ENCODE data around the gene PLEKHM3.

The PLEKHM3 gene

DNA sequence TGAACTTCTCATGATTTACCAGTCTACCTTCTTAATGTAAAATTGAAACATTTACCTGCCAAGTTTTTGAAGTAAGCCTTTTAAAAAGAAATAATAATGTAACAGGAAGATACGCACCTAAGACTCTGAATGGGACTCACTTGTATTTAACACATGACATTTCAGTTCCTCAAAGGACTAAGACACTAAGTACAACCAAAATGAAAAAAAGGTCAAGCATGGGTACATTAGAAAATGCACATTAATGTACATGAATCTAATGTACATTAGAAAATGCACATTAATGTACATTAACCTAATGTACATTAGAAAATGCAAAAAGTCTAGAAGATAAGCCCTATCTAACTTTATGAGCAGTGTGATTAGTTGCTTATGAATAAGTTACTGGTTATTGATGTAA lies 186.3 kb downstream of the PLEKHM3 start:
- DNase-seq (ENCODE audit: extremely low read depth, insufficient read length), result no peak
- Histone ChIP-seq H3K4me3 (replicated peaks; ENCODE audit: low read depth, low read length) (no peak overlapping the region), H3K36me3 (ENCODE audit: control insufficient read depth, insufficient read depth, low read length) (no peaks in the 10 kb centered on the region), H3K27me3 (replicated peaks; ENCODE audit: control insufficient read depth, insufficient read depth, low read length) (no peaks in the 10 kb centered on the region)
- TF ChIP-seq, protein P1, sequence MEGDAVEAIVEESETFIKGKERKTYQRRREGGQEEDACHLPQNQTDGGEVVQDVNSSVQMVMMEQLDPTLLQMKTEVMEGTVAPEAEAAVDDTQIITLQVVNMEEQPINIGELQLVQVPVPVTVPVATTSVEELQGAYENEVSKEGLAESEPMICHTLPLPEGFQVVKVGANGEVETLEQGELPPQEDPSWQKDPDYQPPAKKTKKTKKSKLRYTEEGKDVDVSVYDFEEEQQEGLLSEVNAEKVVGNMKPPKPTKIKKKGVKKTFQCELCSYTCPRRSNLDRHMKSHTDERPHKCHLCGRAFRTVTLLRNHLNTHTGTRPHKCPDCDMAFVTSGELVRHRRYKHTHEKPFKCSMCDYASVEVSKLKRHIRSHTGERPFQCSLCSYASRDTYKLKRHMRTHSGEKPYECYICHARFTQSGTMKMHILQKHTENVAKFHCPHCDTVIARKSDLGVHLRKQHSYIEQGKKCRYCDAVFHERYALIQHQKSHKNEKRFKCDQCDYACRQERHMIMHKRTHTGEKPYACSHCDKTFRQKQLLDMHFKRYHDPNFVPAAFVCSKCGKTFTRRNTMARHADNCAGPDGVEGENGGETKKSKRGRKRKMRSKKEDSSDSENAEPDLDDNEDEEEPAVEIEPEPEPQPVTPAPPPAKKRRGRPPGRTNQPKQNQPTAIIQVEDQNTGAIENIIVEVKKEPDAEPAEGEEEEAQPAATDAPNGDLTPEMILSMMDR (IDR thresholded peaks at IDR 0.05; ENCODE audit: insufficient read depth, low read length, poor library complexity, severe bottlenecking), result no peak

DNA sequence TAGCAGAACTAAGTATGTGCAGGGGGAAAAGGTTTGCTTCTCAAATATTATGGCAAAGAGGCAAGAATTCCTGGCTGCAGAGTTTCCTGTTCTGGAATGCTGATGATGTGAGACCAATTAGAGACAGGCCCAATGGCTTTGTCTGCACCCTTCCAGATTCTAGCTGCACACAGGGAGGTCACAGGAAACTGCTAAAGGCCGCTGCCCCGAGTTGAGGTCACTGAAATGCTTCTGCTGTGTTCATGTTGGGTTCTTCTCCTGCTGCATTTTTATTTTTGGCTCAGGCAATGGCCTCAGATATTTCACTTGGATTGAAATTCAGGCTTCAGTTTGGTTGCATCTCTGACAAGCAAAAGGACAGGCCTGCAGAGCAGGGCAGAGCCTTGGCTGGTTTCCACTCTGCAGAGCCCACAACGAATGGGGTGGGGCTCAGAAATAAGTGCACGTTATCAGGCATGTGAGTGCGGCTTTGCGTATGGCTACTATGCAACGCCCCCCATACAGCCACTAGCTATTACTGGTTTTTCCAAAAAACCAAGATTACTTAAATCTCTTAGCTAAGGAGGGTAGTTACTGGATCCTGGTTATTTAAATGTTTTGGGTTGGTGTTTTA lies 188.7 kb downstream of the PLEKHM3 start:
- no peaks in the 10 kb centered on the region for H3K27me3 ChIP-seq (replicated peaks; ENCODE audit: control insufficient read depth, insufficient read depth, low read length)
- H3K4me3 ChIP-seq (replicated peaks; ENCODE audit: low read depth, low read length), result no peak overlapping the region
- TF ChIP-seq, protein P1 (IDR thresholded peaks at IDR 0.05; ENCODE audit: insufficient read depth, low read length, poor library complexity, severe bottlenecking), result no peak
- no peak for DNase-seq (ENCODE audit: extremely low read depth, insufficient read length)
- no peaks in the 10 kb centered on the region for H3K36me3 ChIP-seq (ENCODE audit: control insufficient read depth, insufficient read depth, low read length)

DNA sequence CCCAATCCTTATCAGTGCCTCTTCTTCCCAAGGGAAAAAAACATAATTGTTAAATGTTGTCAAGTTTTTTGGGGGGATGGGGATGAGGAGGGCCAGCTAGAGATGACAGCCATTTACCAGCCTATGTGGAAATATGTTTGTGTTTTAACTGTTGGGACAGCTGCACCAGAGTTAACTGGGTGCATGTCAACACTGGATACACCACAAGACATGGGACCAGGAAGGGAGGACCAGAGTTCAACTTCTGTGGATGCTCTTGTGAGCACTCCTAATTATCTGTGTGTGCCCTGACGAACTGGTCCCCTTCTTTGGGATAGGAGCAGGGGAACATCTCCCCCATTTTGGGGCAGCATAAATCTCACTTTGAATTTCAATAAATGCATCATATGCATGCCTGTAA lies 189.5 kb downstream of the PLEKHM3 start:
- no peak for DNase-seq (ENCODE audit: extremely low read depth, insufficient read length)
- TF ChIP-seq, protein P1 (IDR thresholded peaks at IDR 0.05; ENCODE audit: insufficient read depth, low read length, poor library complexity, severe bottlenecking), result no peak

DNA sequence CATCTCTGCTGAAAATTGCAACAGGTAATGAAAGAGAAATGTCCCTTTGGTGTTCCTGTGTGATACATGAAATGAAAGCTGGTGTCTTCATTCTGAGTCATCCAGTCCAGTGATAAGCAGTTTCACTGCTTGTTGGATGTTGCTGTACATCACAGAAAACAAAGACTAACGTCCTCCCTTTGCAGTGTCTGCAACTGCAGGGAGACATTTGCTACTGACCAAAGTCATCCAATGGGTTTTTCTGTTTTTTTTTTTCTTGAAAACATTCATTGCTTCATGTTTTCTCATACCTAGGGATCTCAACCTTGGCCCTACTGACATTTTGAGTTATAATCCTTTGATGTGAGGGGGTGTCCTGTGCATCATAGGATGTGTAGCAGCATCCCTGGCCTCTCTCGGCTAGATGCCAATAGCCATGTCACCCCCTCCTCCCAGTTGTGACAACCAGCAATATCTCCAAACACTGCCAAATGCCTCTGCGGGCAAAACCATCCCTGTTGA lies 192.0 kb downstream of the PLEKHM3 start:
- TF ChIP-seq, protein P1 (IDR thresholded peaks at IDR 0.05; ENCODE audit: insufficient read depth, low read length, poor library complexity, severe bottlenecking), result no peak
- Histone ChIP-seq H3K36me3 (ENCODE audit: control insufficient read depth, insufficient read depth, low read length) (no peaks in the 10 kb centered on the region), H3K27me3 (replicated peaks; ENCODE audit: control insufficient read depth, insufficient read depth, low read length) (no peaks in the 10 kb centered on the region), H3K4me3 (replicated peaks; ENCODE audit: low read depth, low read length) (no peak overlapping the region)
- no peak for DNase-seq (ENCODE audit: extremely low read depth, insufficient read length)

More for the DNA sequence above, 189.5 kb downstream of the PLEKHM3 start:
- Histone ChIP-seq H3K27me3 (replicated peaks; ENCODE audit: control insufficient read depth, insufficient read depth, low read length) (no peaks in the 10 kb centered on the region), H3K4me3 (replicated peaks; ENCODE audit: low read depth, low read length) (no peak overlapping the region), H3K36me3 (ENCODE audit: control insufficient read depth, insufficient read depth, low read length) (no peaks in the 10 kb centered on the region)

DNA sequence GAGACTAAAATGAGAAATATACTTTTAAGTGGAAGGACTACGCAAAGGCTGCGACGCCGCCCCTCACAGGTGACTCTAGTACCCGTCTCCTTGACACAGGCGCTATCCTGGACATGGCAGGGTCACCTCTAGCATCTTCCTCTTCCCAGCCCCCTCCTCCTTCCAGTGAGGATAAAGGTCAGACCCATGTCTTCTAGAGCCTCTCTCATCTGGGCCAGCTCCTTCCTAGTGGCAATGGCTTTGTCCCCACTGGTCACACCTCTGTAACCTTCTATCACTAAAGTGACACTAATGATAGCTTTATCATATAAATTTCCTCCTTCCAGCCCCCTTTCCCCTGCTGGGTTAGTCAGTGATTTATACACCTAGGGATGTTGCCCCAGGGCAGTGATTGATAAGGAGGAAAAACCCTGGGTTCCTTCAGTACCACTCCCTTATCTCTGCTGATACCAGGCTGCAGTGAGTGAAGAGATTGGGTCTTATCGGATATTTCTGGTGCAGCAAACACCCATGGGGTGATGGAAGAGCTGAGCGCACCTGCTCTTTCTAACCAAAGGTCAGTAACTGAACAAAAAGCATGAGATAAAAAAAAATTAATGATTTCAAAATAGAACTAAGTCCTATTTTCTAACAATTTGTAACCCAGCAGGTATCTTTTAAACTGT lies 193.6 kb downstream of the PLEKHM3 start:
- Histone ChIP-seq H3K36me3 (ENCODE audit: control insufficient read depth, insufficient read depth, low read length) (no peaks in the 10 kb centered on the region), H3K4me3 (replicated peaks; ENCODE audit: low read depth, low read length) (no peak overlapping the region), H3K27me3 (replicated peaks; ENCODE audit: control insufficient read depth, insufficient read depth, low read length) (no peaks in the 10 kb centered on the region)
- TF ChIP-seq, protein P1 (IDR thresholded peaks at IDR 0.05; ENCODE audit: insufficient read depth, low read length, poor library complexity, severe bottlenecking), result no peak
- no peak for DNase-seq (ENCODE audit: extremely low read depth, insufficient read length)

All from GM06990 (cell line).